K562 (cell line): ENCODE measurements around the gene BTBD17. TPM values are rescaled to one million over a fixed set of nuclear protein-coding genes. Genes with fewer than 3 reads are reported as not detected.

Experiments
- ARID3A ChIP-seq: IDR thresholded peaks from 2 replicates; pipeline ENCODE4 v1.6.1; 2012; ENCODE audit warnings: low read depth, low read length, improper control_type of control experiment, borderline replicate concordance
- BCL6 ChIP-seq: fragments of 250-450 bp; sonication (Bioruptor Pico); IDR thresholded peaks from 2 replicates; pipeline ENCODE4 v1.4.0; 2020
- CC2D1A ChIP-seq: fragments of 450-650 bp; IDR thresholded peaks from 2 replicates; pipeline ENCODE4 v1.6.1; 2017; ENCODE audit warnings: mild to moderate bottlenecking
- HDAC1 ChIP-seq, 2 experiments: fragments of 450-650 bp; IDR thresholded peaks; 2 replicates each; pipeline ENCODE4 v1.6.1; 2016 to 2017; ENCODE audit warnings: inconsistent platforms in 1 of 2, mild to moderate bottlenecking in 1 of 2, moderate library complexity in 1 of 2
- HLTF ChIP-seq: fragments of 450-650 bp; IDR thresholded peaks from 2 replicates; pipeline ENCODE4 v1.6.1; 2016
- HNRNPLL ChIP-seq: fragments of 200-400 bp; formaldehyde crosslinking; IDR thresholded peaks from 2 replicates; pipeline ENCODE4 v1.6.1; 2017; ENCODE audit warnings: low read length, low read depth, mild to moderate bottlenecking; ENCODE audit not compliant: poor library complexity, severe bottlenecking
- MAFK ChIP-seq: IDR thresholded peaks from 2 replicates; pipeline ENCODE4 v1.6.1; 2011; ENCODE audit warnings: low read length, improper control_type of control experiment
- NRF1 ChIP-seq, 2 experiments: fragments of 450-650 bp; IDR thresholded peaks in 1 of 2; conservative IDR thresholded peaks in 1 of 2; 2 replicates each; pipeline ENCODE4 v1.6.1; 2014; ENCODE audit warnings: mild to moderate bottlenecking in 2 of 2
- RB1 ChIP-seq: fragments of 450-650 bp; IDR thresholded peaks from 2 replicates; pipeline ENCODE4 v1.6.1; 2017; ENCODE audit warnings: low read depth, mild to moderate bottlenecking
- TBP ChIP-seq: optimal IDR thresholded peaks from 2 replicates; pipeline ENCODE3; 2011; ENCODE audit warnings: low read depth, low read length, improper control_type of control experiment
- THAP7 ChIP-seq: fragments of 250-450 bp; sonication (Bioruptor Pico); IDR thresholded peaks from 2 replicates; pipeline ENCODE4 v1.5.0; 2021
- ZFP1 ChIP-seq: fragments of 450-650 bp; formaldehyde crosslinking; IDR thresholded peaks from 2 replicates; pipeline ENCODE4 v1.4.0; 2020; ENCODE audit warnings: mild to moderate bottlenecking, mixed read lengths
- ZNF24 ChIP-seq: fragments of 450-650 bp; IDR thresholded peaks from 2 replicates; pipeline ENCODE4 v1.6.1; 2016
- ZNF583 ChIP-seq: fragments of 250-450 bp; sonication (Bioruptor Pico); IDR thresholded peaks from 2 replicates; pipeline ENCODE4 v1.4.0; 2020
- polyA plus RNA-seq, 8 experiments: library from polyadenylated mRNA; depleted of rRNA in 4 of 8; stranded (reverse) in 5 of 8; unstranded in 3 of 8; fragments of >200 nt; fragmentation: Nextera tagmentation in 2 of 8; fragmentation: Illumina TruSeq in 1 of 8; extraction: Ambion mirVana in 2 of 8; extraction: Trizol in 1 of 8; gene quantifications; 2 replicates each; pipeline versions ENCODE4 v1.2.1 to v1.2.3, GENCODE V29; 2011 to 2014; ENCODE audit warnings: inconsistent platforms in 1 of 8, missing spikeins in 1 of 8
- total RNA-seq, 7 experiments: library from RNA; depleted of rRNA in 6 of 7; stranded (reverse); fragments of >200 nt in 6 of 7; fragmentation: Illumina TruSeq in 2 of 7; extraction: Trizol in 2 of 7; gene quantifications; 2 replicates each; pipeline versions ENCODE4 v1.2.1 to v1.2.3, GENCODE V29; 2011 to 2021; ENCODE audit warnings: low replicate concordance in 1 of 7
- TF ChIP-seq, protein P1 (sequence below): fragments of 450-650 bp; IDR thresholded peaks from 2 replicates; pipeline ENCODE4 v1.6.1; 2016; ENCODE audit warnings: low read depth
- TF ChIP-seq, protein P2 (sequence below): fragments of 450-650 bp; formaldehyde crosslinking; conservative IDR thresholded peaks from 2 replicates; pipeline ENCODE4 v1.4.0; 2022; ENCODE audit warnings: mild to moderate bottlenecking, missing genetic modification characterization
- TF ChIP-seq, protein P3 (sequence below), 2 experiments: fragments of 450-650 bp; IDR thresholded peaks; 2 replicates each; pipeline ENCODE4 v1.6.1; 2016

Gene BTBD17
- total and polyA plus RNA-seq, 9 of the 15 experiments (the other 6 are each of a cell fraction or from before 2014, with no cell fraction given), result not detected

DNA sequence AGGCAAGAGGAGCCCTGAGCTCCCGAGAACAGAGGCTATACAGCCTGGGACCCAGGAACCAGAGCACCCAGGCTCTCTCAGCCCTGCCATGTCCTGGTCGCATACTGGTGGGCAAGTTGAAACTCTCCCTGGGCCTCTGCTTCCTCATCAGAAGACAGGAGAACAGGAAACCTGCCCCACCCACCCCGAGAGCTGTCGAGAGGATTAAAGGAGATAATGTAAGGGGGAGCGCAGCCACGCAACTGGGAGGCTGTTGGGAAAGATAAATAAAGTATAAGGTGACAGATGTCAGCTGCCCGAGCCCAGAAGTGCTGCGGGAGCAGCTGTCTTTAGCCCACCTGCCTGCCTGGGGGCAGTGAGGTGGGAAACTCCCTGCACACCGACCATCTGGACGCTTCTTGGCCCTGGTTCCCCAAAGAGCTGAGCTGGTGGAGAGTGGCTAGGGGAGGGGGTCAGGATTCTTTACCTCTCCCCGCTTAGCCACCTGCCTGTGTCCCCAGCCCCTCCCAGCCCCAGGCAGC lies 28.8 kb downstream of the BTBD17 start (continued):
- TF ChIP-seq, protein P1, sequence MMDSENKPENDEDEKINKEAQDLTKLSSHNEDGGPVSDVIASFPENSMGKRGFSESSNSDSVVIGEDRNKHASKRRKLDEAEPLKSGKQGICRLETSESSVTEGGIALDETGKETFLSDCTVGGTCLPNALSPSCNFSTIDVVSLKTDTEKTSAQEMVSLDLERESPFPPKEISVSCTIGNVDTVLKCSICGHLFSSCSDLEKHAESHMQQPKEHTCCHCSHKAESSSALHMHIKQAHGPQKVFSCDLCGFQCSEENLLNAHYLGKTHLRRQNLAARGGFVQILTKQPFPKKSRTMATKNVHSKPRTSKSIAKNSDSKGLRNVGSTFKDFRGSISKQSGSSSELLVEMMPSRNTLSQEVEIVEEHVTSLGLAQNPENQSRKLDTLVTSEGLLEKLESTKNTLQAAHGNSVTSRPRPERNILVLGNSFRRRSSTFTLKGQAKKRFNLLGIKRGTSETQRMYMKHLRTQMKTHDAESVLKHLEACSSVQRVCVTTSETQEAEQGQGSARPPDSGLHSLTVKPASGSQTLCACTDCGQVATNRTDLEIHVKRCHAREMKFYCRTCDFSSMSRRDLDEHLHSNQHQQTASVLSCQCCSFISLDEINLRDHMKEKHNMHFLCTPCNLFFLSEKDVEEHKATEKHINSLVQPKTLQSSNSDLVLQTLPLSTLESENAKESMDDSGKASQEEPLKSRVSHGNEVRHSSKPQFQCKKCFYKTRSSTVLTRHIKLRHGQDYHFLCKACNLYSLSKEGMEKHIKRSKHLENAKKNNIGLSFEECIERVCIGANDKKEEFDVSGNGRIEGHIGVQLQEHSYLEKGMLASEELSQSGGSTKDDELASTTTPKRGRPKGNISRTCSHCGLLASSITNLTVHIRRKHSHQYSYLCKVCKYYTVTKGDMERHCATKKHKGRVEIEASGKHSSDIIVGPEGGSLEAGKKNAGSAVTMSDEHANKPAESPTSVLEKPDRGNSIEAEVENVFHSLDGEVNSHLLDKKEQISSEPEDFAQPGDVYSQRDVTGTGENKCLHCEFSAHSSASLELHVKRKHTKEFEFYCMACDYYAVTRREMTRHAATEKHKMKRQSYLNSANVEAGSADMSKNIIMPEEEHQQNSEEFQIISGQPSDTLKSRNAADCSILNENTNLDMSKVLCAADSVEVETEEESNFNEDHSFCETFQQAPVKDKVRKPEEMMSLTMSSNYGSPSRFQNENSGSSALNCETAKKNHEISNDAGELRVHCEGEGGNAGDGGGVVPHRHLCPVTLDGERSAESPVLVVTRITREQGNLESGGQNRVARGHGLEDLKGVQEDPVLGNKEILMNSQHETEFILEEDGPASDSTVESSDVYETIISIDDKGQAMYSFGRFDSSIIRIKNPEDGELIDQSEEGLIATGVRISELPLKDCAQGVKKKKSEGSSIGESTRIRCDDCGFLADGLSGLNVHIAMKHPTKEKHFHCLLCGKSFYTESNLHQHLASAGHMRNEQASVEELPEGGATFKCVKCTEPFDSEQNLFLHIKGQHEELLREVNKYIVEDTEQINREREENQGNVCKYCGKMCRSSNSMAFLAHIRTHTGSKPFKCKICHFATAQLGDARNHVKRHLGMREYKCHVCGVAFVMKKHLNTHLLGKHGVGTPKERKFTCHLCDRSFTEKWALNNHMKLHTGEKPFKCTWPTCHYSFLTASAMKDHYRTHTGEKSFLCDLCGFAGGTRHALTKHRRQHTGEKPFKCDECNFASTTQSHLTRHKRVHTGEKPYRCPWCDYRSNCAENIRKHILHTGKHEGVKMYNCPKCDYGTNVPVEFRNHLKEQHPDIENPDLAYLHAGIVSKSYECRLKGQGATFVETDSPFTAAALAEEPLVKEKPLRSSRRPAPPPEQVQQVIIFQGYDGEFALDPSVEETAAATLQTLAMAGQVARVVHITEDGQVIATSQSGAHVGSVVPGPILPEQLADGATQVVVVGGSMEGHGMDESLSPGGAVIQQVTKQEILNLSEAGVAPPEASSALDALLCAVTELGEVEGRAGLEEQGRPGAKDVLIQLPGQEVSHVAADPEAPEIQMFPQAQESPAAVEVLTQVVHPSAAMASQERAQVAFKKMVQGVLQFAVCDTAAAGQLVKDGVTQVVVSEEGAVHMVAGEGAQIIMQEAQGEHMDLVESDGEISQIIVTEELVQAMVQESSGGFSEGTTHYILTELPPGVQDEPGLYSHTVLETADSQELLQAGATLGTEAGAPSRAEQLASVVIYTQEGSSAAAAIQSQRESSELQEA, result no peak
- TF ChIP-seq HDAC1 (IDR thresholded peaks at IDR 0.05) (peak in 1 of 2 experiments; percentile 31; a peak in 1 of 4 replicates), HLTF (no peak), NRF1 (conservative IDR thresholded peaks at IDR 0.05 in 1 of 2, IDR thresholded peaks at IDR 0.05 in 1 of 2) (peak; percentile 40 to 55; a peak in 3 of 4 replicates), MAFK (no peak), CC2D1A (peak; percentile 37; the same call in 1 of the 2 replicates), BCL6 (CRISPR knock-in tag) (0 out of 2 replicates have a peak, but pooled peaks have one; percentile 17), ZFP1 (CRISPR knock-in tag) (no peak), ARID3A (peak; percentile 15; the same call in 1 of the 2 replicates), TBP (no peak), ZNF583 (CRISPR knock-in tag) (no peak), ZNF24 (no peak), HNRNPLL (no peak), THAP7 (no peak), RB1 (no peak)
- TF ChIP-seq, protein P2, sequence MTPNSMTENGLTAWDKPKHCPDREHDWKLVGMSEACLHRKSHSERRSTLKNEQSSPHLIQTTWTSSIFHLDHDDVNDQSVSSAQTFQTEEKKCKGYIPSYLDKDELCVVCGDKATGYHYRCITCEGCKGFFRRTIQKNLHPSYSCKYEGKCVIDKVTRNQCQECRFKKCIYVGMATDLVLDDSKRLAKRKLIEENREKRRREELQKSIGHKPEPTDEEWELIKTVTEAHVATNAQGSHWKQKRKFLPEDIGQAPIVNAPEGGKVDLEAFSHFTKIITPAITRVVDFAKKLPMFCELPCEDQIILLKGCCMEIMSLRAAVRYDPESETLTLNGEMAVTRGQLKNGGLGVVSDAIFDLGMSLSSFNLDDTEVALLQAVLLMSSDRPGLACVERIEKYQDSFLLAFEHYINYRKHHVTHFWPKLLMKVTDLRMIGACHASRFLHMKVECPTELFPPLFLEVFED (CRISPR knock-in tag), result no peak
- TF ChIP-seq, protein P3, sequence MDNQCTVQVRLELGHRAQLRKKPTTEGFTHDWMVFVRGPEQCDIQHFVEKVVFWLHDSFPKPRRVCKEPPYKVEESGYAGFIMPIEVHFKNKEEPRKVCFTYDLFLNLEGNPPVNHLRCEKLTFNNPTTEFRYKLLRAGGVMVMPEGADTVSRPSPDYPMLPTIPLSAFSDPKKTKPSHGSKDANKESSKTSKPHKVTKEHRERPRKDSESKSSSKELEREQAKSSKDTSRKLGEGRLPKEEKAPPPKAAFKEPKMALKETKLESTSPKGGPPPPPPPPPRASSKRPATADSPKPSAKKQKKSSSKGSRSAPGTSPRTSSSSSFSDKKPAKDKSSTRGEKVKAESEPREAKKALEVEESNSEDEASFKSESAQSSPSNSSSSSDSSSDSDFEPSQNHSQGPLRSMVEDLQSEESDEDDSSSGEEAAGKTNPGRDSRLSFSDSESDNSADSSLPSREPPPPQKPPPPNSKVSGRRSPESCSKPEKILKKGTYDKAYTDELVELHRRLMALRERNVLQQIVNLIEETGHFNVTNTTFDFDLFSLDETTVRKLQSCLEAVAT (IDR thresholded peaks at IDR 0.05), result no peak
